A549 (cell line): ENCODE results near the gene ADARB1.

Source experiments
- CEBPB ChIP-seq, 2 experiments: fragments of >200 bp in 1 of 2; sonication (Bioruptor Twin) in 1 of 2; formaldehyde crosslinking in 1 of 2; IDR thresholded peaks; 2 replicates each; pipeline ENCODE4 v1.6.1; 2012 to 2016
- CTCF ChIP-seq: fragments of >200 bp; sonication (Bioruptor Twin); formaldehyde crosslinking; IDR thresholded peaks from 3 replicates; pipeline ENCODE4 v1.5.1; 2016
- EP300 ChIP-seq, 2 experiments: fragments of >200 bp; sonication (Bioruptor Twin); formaldehyde crosslinking; IDR thresholded peaks; 2 replicates in 1 of 2; 3 replicates in 1 of 2; pipeline ENCODE4 v1.6.1; 2016 to 2017
- ESRRA ChIP-seq: fragments of 150-350 bp; IDR thresholded peaks from 2 replicates; pipeline ENCODE4 v1.6.1; 2014; ENCODE audit warnings: mild to moderate bottlenecking, low read length, borderline replicate concordance
- JUN ChIP-seq, 2 experiments: fragments of >200 bp; sonication (Bioruptor Twin); formaldehyde crosslinking; IDR thresholded peaks; 2 replicates in 1 of 2; 3 replicates in 1 of 2; pipeline ENCODE4 v1.6.1; 2016 to 2017
- MYC ChIP-seq: IDR thresholded peaks from 2 replicates; pipeline ENCODE4 v1.6.1; 2012; ENCODE audit warnings: mild to moderate bottlenecking, inconsistent platforms, low read length, improper control_type of control experiment, borderline replicate concordance
- RCOR1 ChIP-seq: fragments of 150-350 bp; IDR thresholded peaks from 2 replicates; pipeline ENCODE4 v1.6.1; 2014; ENCODE audit warnings: antibody characterized with exemption, low read length, low read depth
- SREBF2 ChIP-seq: fragments of 450-650 bp; IDR thresholded peaks from 2 replicates; pipeline ENCODE4 v1.6.1; 2014; ENCODE audit warnings: mild to moderate bottlenecking, moderate library complexity

DNA sequence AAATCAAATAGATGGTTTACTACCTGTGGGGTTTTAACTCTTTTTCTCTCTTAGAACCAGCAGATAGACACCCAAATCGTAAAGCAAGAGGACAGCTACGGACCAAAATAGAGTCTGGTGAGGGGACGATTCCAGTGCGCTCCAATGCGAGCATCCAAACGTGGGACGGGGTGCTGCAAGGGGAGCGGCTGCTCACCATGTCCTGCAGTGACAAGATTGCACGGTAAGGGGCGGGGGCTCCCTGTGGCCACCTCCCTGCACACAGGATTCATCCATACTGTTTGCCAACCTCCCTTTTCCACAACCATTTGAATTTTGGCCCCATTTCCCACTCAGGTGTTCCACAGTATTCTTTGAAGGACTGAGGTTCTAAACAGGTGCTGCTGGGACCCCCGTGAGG lies 110.5 kb downstream of the ADARB1 start:
- TF ChIP-seq CTCF (no peak), JUN (IDR thresholded peaks at IDR 0.05) (no peak), EP300 (IDR thresholded peaks at IDR 0.05) (no peak), RCOR1 (no peak), CEBPB (IDR thresholded peaks at IDR 0.05) (no peak), MYC (no peak), SREBF2 (no peak), ESRRA (no peak)
